Measurements from ENCODE around the gene ST3GAL5.
"Not testable (repeated sequence)": the region's sequence is repeated elsewhere in the genome, so short reads cannot be mapped to it uniquely, and the experiment has no call there.

ST3GAL5 gene

GRCh38 chr2:85888684-85889626 is at the start of gene ST3GAL5:
ST3GAL5 (minus strand) TSS chr2:85888990; CDS start chr2:85888905, 85 bp downstream.
- DNase-seq, result peak; percentile 89 to 91

DNA sequence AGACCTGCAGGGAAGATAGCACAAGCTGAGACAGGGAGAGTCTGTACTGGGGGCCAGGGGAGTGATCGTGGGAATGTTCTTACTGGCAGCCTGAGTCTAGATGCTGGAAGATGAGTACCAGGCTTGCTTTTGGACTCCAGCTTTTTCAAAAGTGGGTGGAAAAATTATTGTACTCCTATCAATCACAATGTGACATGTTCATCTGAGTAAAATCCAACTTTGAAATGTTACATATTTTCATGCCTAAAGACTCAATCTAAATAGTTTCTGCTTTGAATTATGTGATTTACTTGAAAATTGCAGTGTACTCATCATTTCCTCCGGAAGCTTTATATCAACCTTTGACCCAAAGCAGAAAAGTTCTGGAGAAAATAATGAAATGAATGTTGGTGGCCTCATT is 49.7 kb upstream of the ST3GAL5 start:
- no peak for DNase-seq

- DNase-seq, result no peak
These were observed 48.3 kb upstream of the ST3GAL5 start for GRCh38 chr2:85937069-85937439.

- no peak for DNase-seq
These were observed 47.8 kb upstream of the ST3GAL5 start for GRCh38 chr2:85936421-85937068.

DNA sequence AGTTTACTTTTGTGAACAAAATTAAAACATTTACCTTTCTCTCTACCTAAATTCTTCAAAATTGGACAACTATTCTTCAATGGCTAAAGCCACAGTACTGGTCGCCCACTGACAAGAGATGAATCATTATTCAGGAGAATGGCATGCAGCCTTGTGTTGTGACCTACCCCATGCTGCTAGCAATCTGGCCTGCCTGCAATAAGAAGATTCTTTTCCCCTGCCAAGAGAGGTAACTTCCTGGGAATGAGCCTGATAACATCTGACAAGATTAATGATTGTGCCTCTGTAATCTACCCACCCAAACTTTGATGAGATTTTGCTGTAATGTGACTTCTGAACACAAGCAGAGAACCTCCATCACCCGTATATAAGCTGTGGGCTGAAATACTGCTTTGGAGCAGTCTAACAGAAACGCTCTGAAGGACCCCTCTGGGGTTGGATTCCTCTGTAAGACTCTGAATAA is 47.0 kb upstream of the ST3GAL5 start:
- DNase-seq, result no peak

DNA sequence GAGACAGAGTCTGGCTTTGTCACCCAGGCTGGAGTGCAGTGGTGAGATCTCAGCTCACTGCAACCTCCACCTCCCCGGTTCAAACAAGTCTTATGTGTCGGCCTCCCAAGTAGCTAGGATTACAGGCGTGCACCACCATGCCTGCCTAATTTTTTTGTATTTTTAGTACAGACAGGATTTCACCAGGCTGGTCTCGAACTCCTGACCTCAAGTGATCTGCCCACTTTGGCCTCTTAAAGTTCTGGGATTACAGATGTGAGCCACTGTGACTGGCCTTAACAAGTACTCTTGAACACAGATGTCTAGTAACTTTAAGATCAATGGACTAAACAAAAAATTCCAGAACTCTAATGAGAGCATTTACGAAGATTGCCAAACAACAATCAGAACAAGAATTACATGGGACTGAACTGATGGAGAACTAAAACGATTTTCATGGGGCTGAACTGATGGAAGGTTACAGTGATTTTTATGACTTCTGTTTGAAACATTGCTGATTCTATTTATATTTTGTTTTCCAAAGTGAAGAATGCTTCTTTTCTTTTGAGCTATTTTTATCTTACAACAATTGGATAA is 46.5 kb upstream of the ST3GAL5 start:
- DNase-seq, result no peak

GRCh38 chr2:85933753-85934594 is 45.2 kb upstream of the ST3GAL5 start:
- DNase-seq, result no peak

DNA sequence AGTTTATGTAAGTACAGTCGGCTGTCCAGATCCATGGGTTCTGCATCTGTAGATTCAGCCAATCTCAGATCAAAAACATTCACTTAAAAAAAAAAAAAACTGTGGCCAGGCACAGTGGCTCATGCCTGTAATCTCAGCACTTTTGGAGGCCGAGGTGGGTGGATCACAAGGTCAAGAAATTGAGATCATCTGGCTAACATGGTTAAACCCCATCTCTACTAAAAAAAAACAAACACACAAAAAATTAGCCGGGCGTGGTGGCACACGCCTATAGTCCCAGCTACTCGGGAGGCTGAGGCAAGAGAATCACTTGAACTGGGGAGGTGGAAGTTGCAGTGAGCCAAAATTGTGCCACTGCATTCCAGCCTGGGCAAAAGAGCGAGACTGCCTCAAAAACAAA is 42.4 kb upstream of the ST3GAL5 start:
- not testable (repeated sequence) for DNase-seq

- no peak for DNase-seq
These were observed 41.6 kb upstream of the ST3GAL5 start for GRCh38 chr2:85930129-85931124.

DNA sequence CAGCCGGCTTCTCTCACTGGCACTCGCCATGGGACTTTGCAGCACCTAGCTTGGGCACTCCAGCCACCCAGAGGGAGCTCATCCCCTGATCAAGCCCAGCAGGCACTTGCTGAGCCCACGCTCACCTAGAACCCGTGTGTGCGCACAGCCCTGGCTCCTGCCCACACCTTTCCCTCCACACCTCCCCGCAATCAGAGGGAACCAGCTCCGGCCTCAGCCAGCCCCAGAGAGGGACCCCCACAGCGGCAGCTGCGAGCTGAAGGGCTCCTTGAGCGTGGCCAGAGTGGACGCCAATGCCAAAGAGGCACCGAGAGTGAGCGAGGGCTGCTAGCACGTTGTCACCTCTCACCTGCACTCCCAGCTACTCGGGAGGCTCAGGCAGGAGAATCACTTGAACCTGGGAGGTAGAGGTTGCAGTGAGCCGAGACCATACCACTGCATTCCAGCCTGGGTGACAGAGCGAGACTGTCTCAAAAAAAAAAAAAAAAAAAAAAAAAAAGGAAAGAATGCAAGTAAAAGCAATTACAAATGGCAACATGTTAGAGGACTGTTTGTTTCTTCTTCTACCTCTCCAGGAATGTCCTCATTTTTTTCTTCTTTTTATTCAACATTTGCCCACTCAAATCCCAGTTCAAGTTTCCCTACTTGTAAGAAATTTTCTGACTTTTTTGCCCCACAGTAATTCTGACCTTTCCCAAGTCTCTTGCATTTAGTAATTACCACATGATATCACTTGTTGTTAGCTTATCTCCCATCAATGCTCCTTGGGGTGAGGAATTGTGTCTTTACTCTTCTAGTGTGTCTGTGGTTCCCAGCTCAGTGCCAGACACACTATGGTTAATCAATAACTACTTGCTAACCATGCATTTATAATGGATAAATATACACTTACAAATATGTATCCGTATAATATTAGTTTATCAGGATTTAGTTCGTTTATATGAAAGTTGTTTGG is 40.6 kb upstream of the ST3GAL5 start:
- DNase-seq, result no peak

DNA sequence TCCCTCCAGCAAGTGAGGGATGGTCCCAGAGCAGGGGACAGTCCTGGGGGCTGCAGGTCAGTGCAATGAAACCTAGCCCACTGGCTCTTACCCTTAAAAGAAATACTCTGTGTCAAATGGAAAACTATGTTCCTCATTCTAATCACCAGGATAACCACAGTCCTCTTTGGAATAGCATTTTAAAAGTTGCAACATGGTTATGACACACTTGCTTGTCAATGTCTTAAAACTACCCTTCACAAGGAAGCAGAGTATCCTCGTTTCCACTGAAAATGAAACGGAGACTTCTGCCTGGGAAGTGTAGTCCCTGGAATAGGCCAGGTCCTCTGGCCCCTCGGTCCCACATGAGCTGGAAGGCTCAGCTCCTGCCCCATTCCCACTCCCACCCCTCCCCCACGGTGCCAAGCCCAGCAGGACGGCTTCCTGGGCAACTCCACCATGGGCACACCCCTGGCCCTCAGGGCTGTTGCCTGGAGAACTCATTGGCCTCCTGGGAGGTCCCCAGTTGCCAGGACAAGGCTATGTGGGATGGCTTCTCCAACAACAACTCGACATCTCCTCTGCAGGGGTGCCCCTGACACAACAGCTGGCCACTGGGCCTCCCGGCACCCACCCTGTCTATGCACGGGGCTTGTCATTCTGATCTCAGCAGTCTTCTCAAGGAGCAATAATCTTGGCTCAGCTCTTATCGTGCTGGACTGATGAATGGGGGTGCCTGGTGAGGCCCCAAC is 38.3 kb upstream of the ST3GAL5 start:
- DNase-seq, result no peak

- DNase-seq, result no peak
These were observed 37.7 kb upstream of the ST3GAL5 start for GRCh38 chr2:85926526-85926925.

DNA sequence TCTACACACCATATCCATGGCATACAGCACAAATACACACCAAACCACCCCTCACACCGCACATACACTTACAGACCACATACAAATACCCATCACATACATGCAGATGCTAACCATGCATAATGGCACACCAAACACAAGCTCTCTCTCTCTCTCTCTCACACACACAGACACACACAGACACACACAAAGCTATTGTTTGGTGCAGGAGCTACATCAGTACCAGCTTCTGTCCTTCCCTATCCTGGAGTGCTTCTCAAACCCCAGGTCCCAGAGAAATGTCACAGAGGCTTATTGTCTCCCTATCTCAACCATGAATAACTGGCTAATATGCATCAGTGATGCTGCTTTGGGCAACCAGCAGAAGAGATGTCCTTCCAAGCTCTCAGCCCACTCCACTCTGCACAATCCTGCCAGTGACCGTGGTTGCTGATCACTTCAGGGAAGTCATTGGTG is 36.5 kb upstream of the ST3GAL5 start:
- peak; percentile 72 to 94 for DNase-seq

DNA sequence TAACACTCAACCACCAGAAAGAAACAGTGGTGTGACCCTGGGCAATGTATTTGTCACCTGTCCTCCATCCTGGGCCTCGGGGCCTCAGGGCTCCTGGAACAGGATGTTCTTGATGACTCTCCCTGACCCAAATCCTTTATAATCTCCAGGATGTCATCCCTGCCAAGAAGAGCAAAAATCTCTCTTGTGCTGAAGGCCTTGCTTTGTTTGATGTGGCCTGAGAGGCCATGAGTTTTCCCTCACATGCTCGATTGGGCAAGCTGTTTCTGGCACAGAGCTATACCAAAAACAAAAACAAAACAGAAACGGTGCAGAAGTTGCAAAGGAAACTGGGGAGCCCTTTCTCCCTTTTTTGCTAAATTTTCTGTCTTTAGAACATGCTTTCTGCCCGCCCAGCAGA is 35.7 kb upstream of the ST3GAL5 start:
- DNase-seq, result peak; percentile 56 to 57

GRCh38 chr2:85922199-85922598 is 33.4 kb upstream of the ST3GAL5 start:
- DNase-seq, result no peak

- DNase-seq, result no peak
These were observed 32.9 kb upstream of the ST3GAL5 start for GRCh38 chr2:85921659-85922058.

- no peak for DNase-seq
These were observed 32.2 kb upstream of the ST3GAL5 start for GRCh38 chr2:85920810-85921545.
